Stomach (tissue), 4 donors: ENCODE data around the gene AGAP1.

Experiments used
- CTCF ChIP-seq, 7 experiments: fragments of 450-650 bp in 4 of 7; fragments of 200-600 bp in 3 of 7; sonication (generic) in 3 of 7; IDR thresholded peaks; one replicate each; pipeline ENCODE4 v1.5.1; 2016 to 2019; ENCODE audit warnings: antibody characterized with exemption in 7 of 7, control low read depth in 2 of 7, mild to moderate bottlenecking in 1 of 7
- POLR2A ChIP-seq, 4 donors: fragments of 450-650 bp; IDR thresholded peaks; one replicate each; pipeline ENCODE4 v1.6.1; 2016; ENCODE audit warnings: antibody characterized with exemption in 4 of 4, control low read depth in 2 of 4, mild to moderate bottlenecking in 1 of 4, moderate library complexity in 1 of 4
- POLR2AphosphoS5 ChIP-seq, 3 donors: sonication (generic); formaldehyde crosslinking; IDR thresholded peaks; one replicate each; pipeline ENCODE4 v1.6.1; 2016; ENCODE audit warnings: antibody characterized with exemption in 3 of 3

DNA sequence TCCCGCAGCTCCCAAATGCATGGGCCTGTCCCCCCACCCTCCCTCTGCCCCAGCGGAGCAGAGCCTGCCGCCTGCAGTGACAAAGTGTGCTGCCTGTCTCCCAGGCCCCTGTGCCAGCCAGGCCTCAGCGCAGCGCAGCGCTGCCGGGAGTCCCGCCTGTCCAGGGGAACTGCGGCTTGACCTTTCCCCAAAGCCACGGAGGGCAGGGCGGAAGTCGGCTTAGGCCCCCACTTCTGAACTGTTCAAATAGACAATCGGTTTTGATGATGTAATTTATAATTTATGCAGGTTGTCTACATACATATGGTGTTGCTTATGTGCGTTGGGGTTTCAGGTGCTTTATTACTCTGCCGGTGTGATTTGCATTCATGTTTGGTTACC, 667.2 kb downstream of the AGAP1 start:
- TF ChIP-seq POLR2A (IDR thresholded peaks at IDR 0.05) (no peak), CTCF (IDR thresholded peaks at IDR 0.05) (no peak), POLR2AphosphoS5 (IDR thresholded peaks at IDR 0.05) (no peak)
